RWPE2 (cell line): ENCODE results near the gene S100A3.

Source experiments
- ATAC-seq: fragments of 200-7000 bp; cut with Tn5 transposase; 3 replicates; pipeline ENCODE4 v1.9.1; 2021; ENCODE audit warnings: low read depth
- DNase-seq: peaks from one replicate; pipeline ENCODE4 v3.0.0-alpha.2; 2020; ENCODE audit warnings: low spot score
- H3K27ac ChIP-seq: fragments of 450-650 bp; 2 replicates; pipeline ENCODE4 v1.5.1; 2017; ENCODE audit warnings: mild to moderate bottlenecking; ENCODE audit not compliant: poor library complexity, severe bottlenecking
- H3K27me3 ChIP-seq: fragments of 250-450 bp; sonication (Bioruptor Pico); 2 replicates; pipeline ENCODE4 v1.5.1; 2021; ENCODE audit warnings: mild to moderate bottlenecking, moderate library complexity; ENCODE audit not compliant: insufficient read depth, poor library complexity, severe bottlenecking
- H3K36me3 ChIP-seq: fragments of 250-450 bp; sonication (Bioruptor Pico); 2 replicates; pipeline ENCODE4 v1.5.1; 2020; ENCODE audit warnings: low read depth, mild to moderate bottlenecking, moderate library complexity
- H3K4me1 ChIP-seq: fragments of 250-450 bp; sonication (Bioruptor Pico); 2 replicates; pipeline ENCODE4 v1.5.1; 2021; ENCODE audit warnings: mild to moderate bottlenecking, moderate library complexity; ENCODE audit not compliant: insufficient read depth, poor library complexity, severe bottlenecking
- H3K4me3 ChIP-seq: fragments of 250-450 bp; sonication (Bioruptor Pico); 2 replicates; pipeline ENCODE4 v1.5.1; 2021; ENCODE audit warnings: mild to moderate bottlenecking, moderate library complexity; ENCODE audit not compliant: severe bottlenecking
- H3K9me3 ChIP-seq: fragments of 250-450 bp; sonication (Bioruptor Pico); 2 replicates; pipeline ENCODE4 v1.5.1; 2021; ENCODE audit warnings: mild to moderate bottlenecking, moderate library complexity; ENCODE audit not compliant: severe bottlenecking
- CTCF ChIP-seq: fragments of 450-650 bp; IDR thresholded peaks from one replicate; pipeline ENCODE4 v1.5.1; 2017; ENCODE audit warnings: mild to moderate bottlenecking, moderate library complexity; ENCODE audit not compliant: poor library complexity, severe bottlenecking

S100A3 gene

GRCh38 chr1:153570874-153571273, 21.8 kb upstream of the S100A3 start:
- Histone ChIP-seq H3K27ac (no peak overlapping the region), H3K27me3 (no peaks in the 10 kb centered on the region), H3K4me1 (peaks cover 38% of the 10 kb centered on the region), H3K36me3 (no peaks in the 10 kb centered on the region), H3K4me3 (no peak overlapping the region), H3K9me3 (no peaks in the 10 kb centered on the region)
- ATAC-seq (no peak), DNase-seq (no peak)
- no peak for TF ChIP-seq CTCF

- ATAC-seq (no peak), DNase-seq (no peak)
- H3K27ac ChIP-seq, result peak overlapping the region; percentile 100
- no peak overlapping the region for H3K4me3 ChIP-seq
- no peaks in the 10 kb centered on the region for H3K27me3 ChIP-seq
- H3K4me1 ChIP-seq, result peaks cover 40% of the 10 kb centered on the region
- no peak for TF ChIP-seq CTCF
- H3K36me3 ChIP-seq, result peaks cover 8% of the 10 kb centered on the region
- no peaks in the 10 kb centered on the region for H3K9me3 ChIP-seq
Measured at GRCh38 chr1:153569465-153569864, 20.4 kb upstream of the S100A3 start.

GRCh38 chr1:153568367-153569099, 19.5 kb upstream of the S100A3 start:
- no peaks in the 10 kb centered on the region for H3K27me3 ChIP-seq
- no peaks in the 10 kb centered on the region for H3K9me3 ChIP-seq
- peak; percentile 93 for DNase-seq
- ATAC-seq, result peak; percentile 26
- peak overlapping the region; percentile 100 for H3K27ac ChIP-seq
- peaks cover 40% of the 10 kb centered on the region for H3K4me1 ChIP-seq
- peaks cover 17% of the 10 kb centered on the region for H3K36me3 ChIP-seq
- no peak overlapping the region for H3K4me3 ChIP-seq
- peak; percentile 96 for TF ChIP-seq CTCF

GRCh38 chr1:153567621-153568366, 18.7 kb upstream of the S100A3 start:
- no peaks in the 10 kb centered on the region for H3K27me3 ChIP-seq
- peak; percentile 94 for DNase-seq
- no peak overlapping the region for H3K4me3 ChIP-seq
- H3K4me1 ChIP-seq, result peaks cover 33% of the 10 kb centered on the region
- H3K27ac ChIP-seq, result peak overlapping the region; percentile 100
- TF ChIP-seq CTCF, result no peak
- H3K36me3 ChIP-seq, result peaks cover 25% of the 10 kb centered on the region
- H3K9me3 ChIP-seq, result no peaks in the 10 kb centered on the region
- ATAC-seq, result peak; percentile 40
